IPS-NIHi11 (cell line): ENCODE data around the gene NCKAP5.

Experiments used
- DNase-seq: peaks from one replicate; pipeline ENCODE4 v3.0.0; 2012; ENCODE audit warnings: mixed read lengths, low spot score

Gene NCKAP5

GRCh38 chr2:133568172-133568571, at the start of gene NCKAP5:
TSS of gene NCKAP5 (minus strand) at chr2:133568463. CDS start at chr2:133517526, 50,937 bp downstream.
- DNase-seq: no peak

- DNase-seq: no peak
Observed at GRCh38 chr2:133609664-133610063, 41.4 kb upstream of the NCKAP5 start.

GRCh38 chr2:133608291-133608690, 40.0 kb upstream of the NCKAP5 start:
- no peak for DNase-seq

GRCh38 chr2:133607679-133608078, 39.4 kb upstream of the NCKAP5 start:
- DNase-seq: no peak

- no peak for DNase-seq
Observed at GRCh38 chr2:133606616-133607015, 38.4 kb upstream of the NCKAP5 start.

- no peak for DNase-seq
Observed at GRCh38 chr2:133605766-133606137, 37.5 kb upstream of the NCKAP5 start.

- DNase-seq: no peak
Observed at GRCh38 chr2:133605011-133605765, 36.9 kb upstream of the NCKAP5 start.

- DNase-seq: no peak
Observed at GRCh38 chr2:133603109-133603508, 34.8 kb upstream of the NCKAP5 start.

- DNase-seq: no peak
Observed at GRCh38 chr2:133602538-133602937, 34.3 kb upstream of the NCKAP5 start.

- DNase-seq: no peak
Observed at GRCh38 chr2:133600266-133600928, 32.1 kb upstream of the NCKAP5 start.

- DNase-seq: no peak
Observed at GRCh38 chr2:133599811-133600210, 31.5 kb upstream of the NCKAP5 start.

GRCh38 chr2:133599211-133599803, 31.0 kb upstream of the NCKAP5 start:
- DNase-seq: no peak

GRCh38 chr2:133598769-133599168, 30.5 kb upstream of the NCKAP5 start:
- DNase-seq: no peak

- DNase-seq: no peak
Observed at GRCh38 chr2:133596701-133597393, 28.6 kb upstream of the NCKAP5 start.

- DNase-seq: no peak
Observed at GRCh38 chr2:133591164-133591563, 22.9 kb upstream of the NCKAP5 start.

- no peak for DNase-seq
Observed at GRCh38 chr2:133589456-133589855, 21.2 kb upstream of the NCKAP5 start.

GRCh38 chr2:133588144-133588543, 19.9 kb upstream of the NCKAP5 start:
- DNase-seq: no peak

GRCh38 chr2:133586978-133587377, 18.7 kb upstream of the NCKAP5 start:
- no peak for DNase-seq

GRCh38 chr2:133581010-133581760, 12.9 kb upstream of the NCKAP5 start:
- DNase-seq: no peak

GRCh38 chr2:133579274-133579673, 11.0 kb upstream of the NCKAP5 start:
- DNase-seq: no peak

GRCh38 chr2:133576714-133577113, 8.5 kb upstream of the NCKAP5 start:
- no peak for DNase-seq

GRCh38 chr2:133574620-133575019, 6.4 kb upstream of the NCKAP5 start:
- DNase-seq: no peak
